GM21367 (cell line): ENCODE data around the gene ARFGEF2.
"Not testable (repeated sequence)": the region's sequence is repeated elsewhere in the genome, so short reads cannot be mapped to it uniquely, and the experiment has no call there.

ENCODE experiments used
- ATAC-seq: cut with Tn5 transposase; IDR thresholded peaks from one replicate; pipeline ENCODE4 v1.9.1; 2021; ENCODE audit not compliant: unreplicated experiment

ARFGEF2 gene

GRCh38 chr20:48984575-48985219 lies 63.2 kb downstream of the ARFGEF2 start:
- ATAC-seq, result no peak

- no peak for ATAC-seq
Observed at GRCh38 chr20:48986899-48987298, 65.4 kb downstream of the ARFGEF2 start.

DNA sequence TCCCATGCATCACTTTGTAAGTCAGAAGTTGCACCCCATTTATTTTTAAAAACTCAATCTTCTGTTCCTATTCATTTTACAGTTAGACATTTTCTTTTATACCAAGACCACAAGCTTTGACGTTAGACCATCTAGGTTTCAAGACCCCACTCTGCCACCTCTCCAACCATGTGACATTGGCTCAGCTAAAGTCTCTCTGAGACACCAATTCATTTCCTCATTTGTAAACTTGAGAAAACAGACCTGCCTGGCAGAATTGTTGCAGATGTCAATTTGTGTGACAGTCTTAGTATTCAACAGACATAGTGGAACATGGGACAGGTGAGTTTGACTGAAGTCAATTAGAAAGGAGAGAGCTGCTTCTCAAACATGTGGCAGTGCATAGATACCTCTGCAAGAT lies 69.0 kb downstream of the ARFGEF2 start:
- ATAC-seq, result no peak

- ATAC-seq, result no peak
Observed at GRCh38 chr20:48995589-48995988, 74.1 kb downstream of the ARFGEF2 start.

DNA sequence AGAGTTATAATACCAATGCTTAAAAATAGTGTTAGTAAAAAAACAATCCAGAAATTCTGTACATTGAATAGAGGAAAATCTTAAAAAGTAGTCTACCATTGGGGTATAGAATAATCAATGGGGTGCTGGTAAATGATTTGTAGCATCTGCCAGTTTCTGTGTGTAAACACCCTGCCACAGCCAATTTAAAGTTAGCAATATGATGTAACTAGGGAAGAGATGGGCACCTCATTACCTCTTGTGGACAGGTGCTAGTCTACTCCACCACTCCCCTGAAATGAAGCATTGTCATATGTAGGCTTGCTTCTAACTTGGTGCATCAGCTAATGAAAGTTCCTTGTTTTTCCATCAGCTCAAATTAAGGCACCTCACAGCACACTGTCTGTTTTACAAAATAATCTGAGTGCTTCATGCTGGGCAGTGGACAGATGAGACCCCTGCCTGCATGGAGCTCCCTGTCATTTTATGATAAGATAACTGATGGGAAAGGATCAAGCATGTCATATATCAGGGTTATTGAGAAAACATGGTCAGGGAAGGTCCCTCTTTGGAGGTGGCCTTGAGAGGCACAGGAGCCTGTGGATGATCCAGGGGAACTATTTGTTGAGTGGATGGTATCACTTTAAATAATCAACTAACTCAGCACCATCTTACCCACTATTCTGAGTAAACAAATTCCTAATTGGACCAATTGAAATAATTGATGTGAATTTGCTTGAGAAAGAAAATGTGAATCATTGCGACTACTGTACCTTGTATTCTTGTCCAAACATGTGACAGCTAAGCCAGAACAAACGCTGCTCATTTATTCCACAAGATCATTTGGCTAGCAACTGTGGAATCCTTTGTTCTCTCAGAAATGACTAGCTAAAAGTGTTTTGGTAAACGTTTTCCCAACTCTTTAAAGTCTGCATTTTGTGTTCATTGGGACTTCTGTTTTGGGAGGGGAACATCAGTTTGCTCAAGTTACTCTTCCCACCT lies 78.7 kb downstream of the ARFGEF2 start:
- no peak for ATAC-seq

DNA sequence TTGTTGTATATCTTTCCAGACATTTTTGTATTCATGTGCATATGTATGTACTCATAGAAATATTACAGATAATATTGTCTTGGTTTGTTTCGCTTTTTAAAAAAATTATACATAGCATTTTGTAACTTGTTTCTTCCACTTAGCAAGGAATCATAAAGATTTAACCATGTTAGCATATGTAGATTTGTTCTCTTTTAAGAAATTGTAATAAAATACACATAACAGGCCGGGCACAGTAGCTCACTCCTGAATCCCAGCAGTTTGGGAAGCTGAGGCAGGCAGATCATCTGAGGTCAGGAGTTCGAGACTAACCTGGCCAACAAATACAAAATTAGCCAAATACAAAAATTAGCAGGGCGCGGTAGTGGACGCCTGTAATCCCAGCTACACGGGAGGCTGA lies 80.2 kb downstream of the ARFGEF2 start:
- ATAC-seq, result no peak

- ATAC-seq, result no peak
Observed at GRCh38 chr20:49006446-49006980, 85.0 kb downstream of the ARFGEF2 start.

DNA sequence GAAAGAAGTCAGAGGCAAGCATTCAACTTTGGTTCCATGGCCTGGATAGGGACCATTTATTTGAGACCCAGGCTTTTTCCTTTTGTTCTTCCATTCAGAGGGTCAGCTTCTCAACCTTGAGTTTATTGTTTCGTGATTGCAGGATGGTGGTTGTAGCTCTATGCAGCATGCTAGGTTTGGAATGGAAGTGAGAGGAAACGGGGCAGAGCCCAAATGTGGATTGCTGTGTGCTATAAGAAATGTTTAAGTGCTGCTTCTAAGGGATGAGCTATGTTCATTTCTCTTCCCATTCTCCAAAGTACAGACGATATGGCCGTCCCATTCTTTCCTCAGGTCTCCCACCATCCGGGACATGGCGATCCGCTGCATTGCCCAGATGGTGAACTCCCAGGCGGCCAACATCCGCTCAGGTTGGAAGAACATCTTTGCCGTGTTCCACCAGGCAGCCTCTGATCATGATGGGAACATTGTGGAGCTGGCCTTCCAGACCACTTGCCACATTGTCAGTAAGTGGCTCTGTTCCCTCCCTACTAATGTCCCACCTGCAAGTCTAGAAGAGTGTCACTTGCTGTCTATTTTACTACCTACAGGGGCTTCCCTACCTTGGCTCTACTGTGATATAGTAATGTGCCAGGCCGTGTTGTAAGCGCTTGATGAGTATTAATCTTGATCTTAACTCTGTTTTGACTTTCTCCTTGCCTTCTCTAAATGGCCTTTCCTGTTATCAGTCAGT lies 88.6 kb downstream of the ARFGEF2 start:
- no peak for ATAC-seq

GRCh38 chr20:49024220-49024619 lies 102.7 kb downstream of the ARFGEF2 start:
- no peak for ATAC-seq

DNA sequence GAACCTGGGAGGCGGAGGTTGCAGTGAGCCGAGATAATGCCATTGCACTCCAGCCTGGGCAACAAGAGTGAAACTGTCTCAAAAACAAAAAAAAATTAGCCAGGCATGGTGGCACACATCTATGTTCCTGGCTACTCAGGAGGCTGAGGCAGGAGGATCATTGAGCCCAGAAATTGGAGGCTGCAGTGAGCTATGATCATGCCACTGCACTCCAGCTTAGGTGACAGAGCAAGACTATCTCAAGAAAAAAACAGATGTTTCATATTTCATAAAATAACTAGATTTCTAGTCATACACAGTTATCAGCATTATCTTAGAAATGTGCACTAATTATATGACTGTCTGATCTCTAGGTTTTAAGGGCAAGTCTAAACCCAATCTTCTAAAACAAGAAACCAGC lies 106.7 kb downstream of the ARFGEF2 start:
- ATAC-seq, result not testable (repeated sequence)

GRCh38 chr20:49028684-49029083 lies 107.2 kb downstream of the ARFGEF2 start:
- no peak for ATAC-seq

DNA sequence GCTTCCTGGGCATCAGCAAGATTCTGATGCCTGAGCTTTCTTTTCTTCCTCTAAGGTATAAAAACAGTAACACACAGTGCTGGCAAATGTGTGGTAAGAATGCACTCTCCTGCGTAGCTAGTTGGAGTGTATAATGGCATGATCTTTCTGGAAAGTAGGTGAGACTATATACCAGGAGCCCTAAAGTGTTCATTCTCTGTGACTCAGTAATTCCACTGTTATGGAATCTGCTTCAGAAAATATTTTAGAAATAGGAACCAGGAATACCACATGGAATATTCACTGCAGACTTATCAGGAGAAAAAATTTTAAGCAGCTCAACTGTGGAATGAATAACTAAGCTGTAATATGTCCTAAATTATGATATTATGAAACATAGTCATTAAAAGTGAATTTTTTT lies 107.7 kb downstream of the ARFGEF2 start:
- no peak for ATAC-seq

DNA sequence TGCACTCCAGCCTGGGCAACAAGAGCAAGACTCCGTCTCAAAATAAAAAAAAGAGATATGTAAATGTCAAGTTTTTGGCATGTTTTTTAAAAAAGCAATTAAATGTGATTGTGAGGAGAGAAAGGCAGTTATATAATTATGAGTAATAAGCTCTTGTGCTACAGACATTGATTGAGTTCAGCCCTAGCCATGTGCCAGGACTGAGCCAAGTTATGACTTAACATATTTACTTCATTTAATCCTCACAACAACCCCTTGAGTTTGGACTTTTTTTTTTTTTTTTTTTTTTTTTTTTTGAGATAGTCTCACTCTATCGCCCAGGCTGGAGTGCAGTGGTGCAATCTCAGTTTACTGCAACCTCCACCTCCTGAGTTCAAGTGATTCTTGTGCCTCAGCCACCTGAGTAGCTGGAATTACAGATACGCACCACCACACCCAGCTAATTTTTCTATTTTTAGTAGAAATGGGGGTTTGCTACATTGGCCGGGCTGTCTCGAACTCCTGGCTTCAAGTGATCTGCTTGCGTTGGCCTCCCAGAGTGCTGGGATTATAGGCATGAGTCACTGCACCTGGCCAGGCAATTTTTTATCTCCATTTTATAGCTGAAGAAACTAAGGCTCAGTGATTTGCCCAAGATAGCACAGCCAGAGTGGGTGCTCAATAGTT lies 109.6 kb downstream of the ARFGEF2 start:
- no peak for ATAC-seq

GRCh38 chr20:49032455-49032854 lies 110.9 kb downstream of the ARFGEF2 start:
- ATAC-seq, result no peak

GRCh38 chr20:49034070-49034732 lies 112.7 kb downstream of the ARFGEF2 start:
- ATAC-seq, result no peak

DNA sequence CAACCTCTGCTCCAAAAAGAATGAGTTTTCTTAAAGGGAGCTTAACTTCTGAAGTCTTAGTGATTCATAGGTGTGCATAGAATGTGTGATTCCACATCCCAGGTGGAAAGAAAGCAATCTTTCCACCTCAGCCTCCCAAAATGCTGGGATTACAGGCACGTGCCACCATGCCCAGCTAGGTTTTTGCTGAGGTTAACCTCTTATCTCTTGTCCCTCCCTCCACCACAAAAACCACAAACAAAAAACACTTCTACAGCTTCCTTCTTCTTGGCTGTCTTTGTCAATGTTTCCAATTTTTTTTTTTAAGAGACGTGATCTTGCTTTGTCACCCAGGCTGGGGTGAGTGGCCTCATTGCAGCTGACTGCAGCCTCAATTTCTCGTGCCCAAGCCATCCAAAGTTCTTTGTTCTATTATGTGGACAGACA lies 116.5 kb downstream of the ARFGEF2 start:
- no peak for ATAC-seq

GRCh38 chr20:49039854-49040253 lies 118.3 kb downstream of the ARFGEF2 start:
- ATAC-seq, result no peak

GRCh38 chr20:49043000-49043399 lies 121.5 kb downstream of the ARFGEF2 start:
- ATAC-seq, result no peak

GRCh38 chr20:49045440-49046086 lies 124.1 kb downstream of the ARFGEF2 start:
- no peak for ATAC-seq
